GM21367 (cell line): Measurements from ENCODE around the gene SMAD2.
"Not testable (repeated sequence)": the region's sequence is repeated elsewhere in the genome, so short reads cannot be mapped to it uniquely, and the experiment has no call there.

ENCODE experiments used
- ATAC-seq: cut with Tn5 transposase; IDR thresholded peaks from one replicate; pipeline ENCODE4 v1.9.1; 2021; ENCODE audit not compliant: unreplicated experiment

The SMAD2 gene

GRCh38 chr18:47930199-47930930, at the start of gene SMAD2:
SMAD2 (minus strand) TSS chr18:47930659; CDS start chr18:47896756, 33,903 bp downstream.
- peak; percentile 48 for ATAC-seq

DNA sequence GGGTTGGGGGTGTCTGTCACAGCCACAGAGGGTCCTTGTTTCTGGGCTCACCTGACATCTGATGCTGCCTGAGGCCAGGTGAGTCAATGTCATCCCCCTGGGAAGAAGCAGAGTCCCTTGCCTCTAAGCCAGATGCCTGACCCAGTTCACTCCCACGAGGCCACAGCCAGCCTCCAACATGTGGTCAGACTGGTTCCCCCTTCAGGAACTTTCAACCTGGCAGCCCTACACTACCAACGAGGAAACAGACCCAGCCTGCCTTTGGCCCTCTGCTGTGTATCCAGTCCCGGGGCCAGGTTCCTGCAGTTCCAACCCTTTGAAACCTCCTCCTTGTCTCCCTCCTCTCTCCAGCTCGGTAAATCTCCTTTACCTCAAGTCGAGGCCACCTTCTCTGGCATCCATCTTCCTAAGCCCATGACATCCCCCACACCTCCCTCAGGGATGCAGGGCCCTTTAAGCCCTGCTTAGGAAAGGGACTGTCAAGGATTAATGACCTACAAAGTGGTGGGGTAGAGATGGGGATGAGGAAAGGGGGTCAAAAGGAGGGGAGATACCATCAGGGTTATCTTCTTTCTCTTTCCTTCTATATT, 49.2 kb upstream of the SMAD2 start:
- ATAC-seq = no peak

GRCh38 chr18:47978603-47979002, 48.1 kb upstream of the SMAD2 start:
- no peak for ATAC-seq

GRCh38 chr18:47978141-47978540, 47.7 kb upstream of the SMAD2 start:
- ATAC-seq = no peak

- ATAC-seq = no peak
Measured at GRCh38 chr18:47975701-47976100, 45.2 kb upstream of the SMAD2 start.

GRCh38 chr18:47975105-47975504, 44.6 kb upstream of the SMAD2 start:
- ATAC-seq = no peak

- ATAC-seq = peak; percentile 62
Measured at GRCh38 chr18:47970664-47971531, 40.4 kb upstream of the SMAD2 start.

DNA sequence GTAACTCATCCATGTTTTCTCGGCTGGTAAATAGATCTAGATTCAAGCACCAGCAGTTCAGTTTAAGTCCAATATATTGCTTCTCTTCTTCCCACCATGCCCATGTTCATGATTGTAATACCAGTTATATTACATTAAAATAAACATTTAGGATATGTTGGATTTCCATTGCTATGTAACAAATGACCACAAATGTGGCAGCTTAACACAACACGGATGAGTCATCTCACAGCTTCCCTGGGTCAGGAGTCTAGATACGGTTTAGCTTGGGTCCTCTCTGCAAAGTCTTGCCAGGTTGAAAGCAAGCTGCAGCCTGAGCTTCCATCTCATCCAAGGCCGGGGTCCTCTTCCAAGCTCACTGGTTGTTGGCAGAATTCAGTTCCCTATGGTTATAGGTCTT, 39.4 kb upstream of the SMAD2 start:
- ATAC-seq = no peak

GRCh38 chr18:47968721-47969120, 38.3 kb upstream of the SMAD2 start:
- no peak for ATAC-seq

DNA sequence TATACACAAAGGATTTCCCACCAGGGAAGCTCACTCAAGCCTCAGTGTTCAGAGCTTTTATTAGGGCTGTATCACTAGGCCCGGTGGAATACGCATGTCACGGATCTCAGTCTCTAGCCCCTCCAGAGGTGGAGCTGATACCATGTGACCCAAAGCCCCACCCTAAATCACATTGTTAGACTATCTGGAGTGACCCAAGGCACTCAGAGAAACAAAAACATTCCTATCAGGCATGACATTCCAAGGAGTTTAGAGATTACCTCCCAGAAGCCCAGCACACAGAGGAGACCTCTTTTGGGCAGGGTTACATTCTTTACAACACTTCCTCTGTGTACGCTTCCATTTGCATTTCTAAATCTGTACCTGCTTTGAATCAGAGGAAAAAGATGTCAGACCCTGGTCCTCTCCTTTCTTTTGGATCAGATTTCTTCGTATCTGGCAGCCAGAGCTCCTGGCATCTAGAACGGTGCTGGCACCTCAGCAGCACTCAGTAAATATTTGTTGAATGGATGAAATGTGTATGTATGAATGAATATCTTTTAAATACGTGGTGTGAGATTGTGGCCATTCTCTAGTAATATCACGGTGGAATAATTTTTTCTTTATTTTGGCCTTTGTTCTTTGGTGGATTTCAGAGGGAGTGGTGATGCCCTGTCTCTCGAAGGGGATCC, 37.7 kb upstream of the SMAD2 start:
- no peak for ATAC-seq

DNA sequence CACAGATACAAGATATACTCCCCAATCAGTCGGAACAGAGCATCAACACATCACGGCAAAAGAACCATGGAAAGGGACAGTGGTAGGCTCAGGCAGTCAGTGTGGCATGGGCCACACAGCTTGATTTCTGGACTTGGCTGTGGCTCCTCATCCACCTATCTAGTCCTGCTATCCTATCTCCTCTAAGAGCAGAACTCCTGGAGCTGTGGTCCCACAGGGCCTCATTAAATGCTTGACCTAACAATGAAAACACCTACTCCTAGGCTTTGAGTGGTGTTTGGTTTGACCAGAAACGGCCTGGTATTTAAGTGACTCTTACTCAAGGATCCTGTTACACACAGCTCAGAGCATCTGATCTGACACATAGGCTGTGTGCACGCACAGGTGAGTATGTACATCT, 33.6 kb upstream of the SMAD2 start:
- ATAC-seq = no peak

GRCh38 chr18:47961003-47961402, 30.5 kb upstream of the SMAD2 start:
- ATAC-seq = not testable (repeated sequence)

GRCh38 chr18:47953471-47953931, 23.0 kb upstream of the SMAD2 start:
- peak; percentile 85 for ATAC-seq

GRCh38 chr18:47950511-47950910, 20.1 kb upstream of the SMAD2 start:
- ATAC-seq = no peak

DNA sequence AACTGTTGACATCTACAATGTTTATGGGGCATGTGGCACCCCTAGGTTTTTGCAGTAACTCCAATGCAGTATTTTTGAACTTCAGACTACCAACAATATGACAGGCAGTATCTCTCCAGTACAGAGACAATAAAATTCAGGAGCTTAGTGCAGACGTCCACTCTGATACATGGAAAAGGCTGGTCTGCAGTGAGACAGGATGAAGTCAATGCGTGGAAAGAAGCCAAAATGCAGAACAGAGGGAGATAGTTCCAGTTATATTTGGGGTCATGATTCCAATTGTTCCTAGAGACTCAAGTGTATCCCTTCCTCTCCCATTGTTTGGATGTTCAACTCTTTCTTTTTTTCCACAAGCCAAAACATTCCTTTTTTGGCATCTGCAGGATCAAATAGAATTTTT, 18.7 kb upstream of the SMAD2 start:
- no peak for ATAC-seq

GRCh38 chr18:47946889-47947288, 16.4 kb upstream of the SMAD2 start:
- no peak for ATAC-seq

DNA sequence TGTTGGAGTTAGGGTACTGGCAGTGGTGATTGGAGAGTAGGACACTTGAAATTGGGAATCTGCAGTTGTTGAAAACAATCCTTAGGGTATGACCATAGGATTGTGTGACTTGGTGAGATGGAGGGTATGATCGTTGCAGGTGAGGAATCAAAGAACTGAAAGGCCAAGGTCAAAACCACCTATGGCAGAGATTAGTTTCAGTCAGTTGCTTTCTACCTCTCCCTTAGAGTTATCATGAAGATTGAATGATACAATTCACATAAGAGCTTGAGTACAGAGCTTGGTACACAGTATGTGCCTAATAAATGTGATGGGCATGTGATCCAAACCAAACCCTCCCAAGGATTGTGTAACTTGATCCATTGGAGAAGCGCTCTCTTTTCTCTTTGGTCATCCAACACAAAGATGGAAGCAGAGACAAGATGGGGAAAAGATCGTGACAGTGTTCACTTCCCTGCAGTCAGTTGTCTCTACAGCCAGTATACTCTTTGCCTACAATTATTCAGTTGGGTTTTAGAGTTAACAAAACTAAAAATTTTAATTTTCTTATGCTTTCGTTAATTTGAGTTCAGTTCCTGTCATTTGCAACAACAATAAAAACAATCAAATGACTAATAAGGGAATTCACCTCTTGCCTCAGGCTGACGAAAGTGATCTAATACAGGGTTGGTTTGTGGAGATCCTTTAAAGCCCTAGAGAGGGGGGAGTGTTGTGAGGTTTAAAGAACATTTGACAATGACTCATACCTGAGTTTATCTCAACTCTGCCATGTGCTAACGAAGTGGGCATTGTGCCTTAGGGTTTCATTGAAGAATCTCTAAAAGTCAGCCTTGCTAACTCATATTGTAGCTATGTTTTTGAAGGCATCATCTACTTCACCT, 14.8 kb upstream of the SMAD2 start:
- no peak for ATAC-seq

- ATAC-seq = no peak
Measured at GRCh38 chr18:47936952-47937351, 6.5 kb upstream of the SMAD2 start.

- no peak for ATAC-seq
Measured at GRCh38 chr18:47935321-47936055, 5.0 kb upstream of the SMAD2 start.

GRCh38 chr18:47932603-47933002, 2.1 kb upstream of the SMAD2 start:
- no peak for ATAC-seq
